ENCODE results near the gene KNCN.

DNA sequence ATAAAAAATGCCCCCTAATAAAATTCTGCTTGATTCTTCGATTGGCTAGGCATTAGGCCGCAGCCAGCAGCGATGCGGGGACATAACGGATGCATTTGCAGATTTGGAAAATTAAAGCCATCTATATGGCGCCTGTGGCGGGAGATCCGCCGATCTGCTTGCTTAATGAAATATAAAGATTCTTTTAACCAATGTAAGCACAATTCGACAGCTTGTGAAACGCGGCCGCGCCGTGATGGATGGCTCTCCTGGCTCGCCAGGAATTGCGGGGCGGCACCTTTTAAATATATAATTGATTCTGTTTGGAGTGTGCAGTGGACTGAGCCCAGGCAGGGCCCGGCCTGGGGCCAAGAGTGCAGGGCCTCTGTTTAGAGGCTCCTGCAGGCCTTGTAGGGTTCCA, 53.8 kb downstream of the KNCN start:
- TF ChIP-seq, protein P1, sequence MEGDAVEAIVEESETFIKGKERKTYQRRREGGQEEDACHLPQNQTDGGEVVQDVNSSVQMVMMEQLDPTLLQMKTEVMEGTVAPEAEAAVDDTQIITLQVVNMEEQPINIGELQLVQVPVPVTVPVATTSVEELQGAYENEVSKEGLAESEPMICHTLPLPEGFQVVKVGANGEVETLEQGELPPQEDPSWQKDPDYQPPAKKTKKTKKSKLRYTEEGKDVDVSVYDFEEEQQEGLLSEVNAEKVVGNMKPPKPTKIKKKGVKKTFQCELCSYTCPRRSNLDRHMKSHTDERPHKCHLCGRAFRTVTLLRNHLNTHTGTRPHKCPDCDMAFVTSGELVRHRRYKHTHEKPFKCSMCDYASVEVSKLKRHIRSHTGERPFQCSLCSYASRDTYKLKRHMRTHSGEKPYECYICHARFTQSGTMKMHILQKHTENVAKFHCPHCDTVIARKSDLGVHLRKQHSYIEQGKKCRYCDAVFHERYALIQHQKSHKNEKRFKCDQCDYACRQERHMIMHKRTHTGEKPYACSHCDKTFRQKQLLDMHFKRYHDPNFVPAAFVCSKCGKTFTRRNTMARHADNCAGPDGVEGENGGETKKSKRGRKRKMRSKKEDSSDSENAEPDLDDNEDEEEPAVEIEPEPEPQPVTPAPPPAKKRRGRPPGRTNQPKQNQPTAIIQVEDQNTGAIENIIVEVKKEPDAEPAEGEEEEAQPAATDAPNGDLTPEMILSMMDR (IDR thresholded peaks at IDR 0.05) = no peak
- no peak for TF ChIP-seq POLR2AphosphoS5 (IDR thresholded peaks at IDR 0.05)
- TF ChIP-seq POLR2A (IDR thresholded peaks at IDR 0.05) = no peak

Measured in breast epithelium (tissue), 3 donors.